NCI-H1092 (cell line): ENCODE results near the gene MED13L.

Experiments used
- DNase-seq: peaks from one replicate; lab custom pipeline; 2025; lab: John Stamatoyannopoulos, UW

Gene MED13L

GRCh38 chr12:116210762-116211161, 66.7 kb downstream of the MED13L start:
- no peak for DNase-seq

- no peak for DNase-seq
Observed at GRCh38 chr12:116210131-116210530, 67.4 kb downstream of the MED13L start.

- no peak for DNase-seq
Observed at GRCh38 chr12:116209503-116209902, 68.0 kb downstream of the MED13L start.

- no peak for DNase-seq
Observed at GRCh38 chr12:116207274-116207673, 70.2 kb downstream of the MED13L start.

GRCh38 chr12:116206828-116207227, 70.7 kb downstream of the MED13L start:
- no peak for DNase-seq

- DNase-seq: no peak
Observed at GRCh38 chr12:116204785-116205184, 72.7 kb downstream of the MED13L start.

GRCh38 chr12:116204169-116204568, 73.3 kb downstream of the MED13L start:
- no peak for DNase-seq

GRCh38 chr12:116202940-116203339, 74.6 kb downstream of the MED13L start:
- no peak for DNase-seq

- DNase-seq: no peak
Observed at GRCh38 chr12:116202433-116202832, 75.1 kb downstream of the MED13L start.

- DNase-seq: no peak
Observed at GRCh38 chr12:116201908-116202307, 75.6 kb downstream of the MED13L start.

GRCh38 chr12:116201359-116201758, 76.1 kb downstream of the MED13L start:
- no peak for DNase-seq

GRCh38 chr12:116200812-116201211, 76.7 kb downstream of the MED13L start:
- DNase-seq: no peak

GRCh38 chr12:116199160-116199706, 78.3 kb downstream of the MED13L start:
- DNase-seq: no peak

- no peak for DNase-seq
Observed at GRCh38 chr12:116196752-116197718, 80.5 kb downstream of the MED13L start.

GRCh38 chr12:116196226-116196625, 81.3 kb downstream of the MED13L start:
- DNase-seq: no peak

GRCh38 chr12:116194935-116195431, 82.5 kb downstream of the MED13L start:
- DNase-seq: no peak

GRCh38 chr12:116189692-116190091, 87.8 kb downstream of the MED13L start:
- no peak for DNase-seq

GRCh38 chr12:116188581-116188980, 88.9 kb downstream of the MED13L start:
- no peak for DNase-seq

GRCh38 chr12:116187151-116187511, 90.4 kb downstream of the MED13L start:
- DNase-seq: no peak

GRCh38 chr12:116186482-116187150, 90.9 kb downstream of the MED13L start:
- no peak for DNase-seq

GRCh38 chr12:116184763-116185162, 92.7 kb downstream of the MED13L start:
- DNase-seq: no peak

- DNase-seq: no peak
Observed at GRCh38 chr12:116183741-116184141, 93.8 kb downstream of the MED13L start.
